ENCODE data around the gene PPP1R14C. TPM values are rescaled to one million over a fixed set of nuclear protein-coding genes. Genes with fewer than 3 reads are reported as not detected.

The PPP1R14C gene
- total and polyA plus RNA-seq, 10 of the 15 experiments (the other 5 are each of a cell fraction or from before 2014, with no cell fraction given), result 0.07 to 1.6 (median 0.13) TPM; not detected in 4

DNA sequence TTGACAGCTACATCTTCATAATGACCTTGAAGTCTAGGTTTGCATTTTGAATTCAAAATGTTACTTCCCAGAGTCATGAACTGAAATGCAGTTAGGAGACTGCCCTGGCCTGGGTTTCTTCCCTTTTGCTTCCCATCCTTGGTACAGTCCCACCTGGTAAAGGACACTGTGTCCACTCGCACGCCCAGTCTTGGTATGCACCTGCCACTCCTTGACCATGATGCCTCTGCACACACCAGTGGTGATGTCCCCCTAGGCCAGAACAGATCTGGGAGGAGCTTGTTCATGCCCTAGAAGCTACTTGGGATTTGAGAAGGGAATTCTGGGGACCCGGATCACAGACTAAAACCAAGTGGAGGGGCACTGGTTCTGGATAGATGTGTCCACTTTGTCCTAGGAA lies 3.6 kb downstream of the PPP1R14C start:
- H3K4me3 ChIP-seq, result no peak overlapping the region
- H3K9ac ChIP-seq (ENCODE audit: control insufficient read depth, insufficient read depth, low read length), result no peak overlapping the region
- intact Hi-C loops (cut with micrococcal nuclease; ENCODE audit: unreplicated experiment) (no loop called here), in situ Hi-C loops (cut with MboI) (no loop called here)
- no peaks in the 10 kb centered on the region for H3K79me2 ChIP-seq (ENCODE audit: control insufficient read depth, insufficient read depth, low read length)
- no TSS peak for BruUV-seq (replicated peaks)
- H3K36me3 ChIP-seq (ENCODE audit: control insufficient read depth in 2 of 2, insufficient read depth in 2 of 2, low read length in 1 of 2), result no peaks in the 10 kb centered on the region
- SMC1A ChIA-PET (ENCODE audit: uncharacterized antibody, unreplicated experiment), result no interaction called here
- H2AFZ ChIP-seq (ENCODE audit: control insufficient read depth, low read depth, low read length), result no peak overlapping the region
- peaks cover 3% of the 10 kb centered on the region; the same call in 1 of the 2 replicates for H3K4me1 ChIP-seq (ENCODE audit: control insufficient read depth, insufficient read depth, low read length)
- H3K9me3 ChIP-seq (replicated peaks; ENCODE audit: control insufficient read depth, insufficient read depth, low read length), result no peaks in the 10 kb centered on the region
- H4K20me1 ChIP-seq (ENCODE audit: control insufficient read depth, insufficient read depth), result no peaks in the 10 kb centered on the region
- WGBS (ENCODE audit: insufficient coverage, insufficient replicate concordance, low lambda C conversion rate, missing lambda C conversion rate), result 18% methylated on average over 3 of the region's 3 CpGs
- no peak for DNase-seq (ENCODE audit: low read depth, low spot score)
- no peak for FAIRE-seq
- POLR2A ChIA-PET, result no interaction called here
- RAD21 ChIA-PET (ENCODE audit: unreplicated experiment), result no interaction called here
- ATAC-seq, result no peak
- no peak overlapping the region for H3K27ac ChIP-seq (ENCODE audit: control insufficient read depth, insufficient read depth)
- no peak for TF ChIP-seq NR2F1 (conservative IDR thresholded peaks at IDR 0.05)
- TF ChIP-seq HDAC6 (IDR thresholded peaks at IDR 0.05; ENCODE audit: unreplicated experiment), result no peak
- no peak for TF ChIP-seq ZNF384 (IDR thresholded peaks at IDR 0.05; ENCODE audit: borderline replicate concordance, low read depth, low read length)
- no peak for TF ChIP-seq WRNIP1 (IDR thresholded peaks at IDR 0.05; ENCODE audit: borderline replicate concordance, low read depth, low read length)
- TF ChIP-seq, protein P1, sequence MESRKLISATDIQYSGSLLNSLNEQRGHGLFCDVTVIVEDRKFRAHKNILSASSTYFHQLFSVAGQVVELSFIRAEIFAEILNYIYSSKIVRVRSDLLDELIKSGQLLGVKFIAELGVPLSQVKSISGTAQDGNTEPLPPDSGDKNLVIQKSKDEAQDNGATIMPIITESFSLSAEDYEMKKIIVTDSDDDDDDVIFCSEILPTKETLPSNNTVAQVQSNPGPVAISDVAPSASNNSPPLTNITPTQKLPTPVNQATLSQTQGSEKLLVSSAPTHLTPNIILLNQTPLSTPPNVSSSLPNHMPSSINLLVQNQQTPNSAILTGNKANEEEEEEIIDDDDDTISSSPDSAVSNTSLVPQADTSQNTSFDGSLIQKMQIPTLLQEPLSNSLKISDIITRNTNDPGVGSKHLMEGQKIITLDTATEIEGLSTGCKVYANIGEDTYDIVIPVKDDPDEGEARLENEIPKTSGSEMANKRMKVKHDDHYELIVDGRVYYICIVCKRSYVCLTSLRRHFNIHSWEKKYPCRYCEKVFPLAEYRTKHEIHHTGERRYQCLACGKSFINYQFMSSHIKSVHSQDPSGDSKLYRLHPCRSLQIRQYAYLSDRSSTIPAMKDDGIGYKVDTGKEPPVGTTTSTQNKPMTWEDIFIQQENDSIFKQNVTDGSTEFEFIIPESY (IDR thresholded peaks at IDR 0.05), result no peak
- no peak for TF ChIP-seq RCOR1 (conservative IDR thresholded peaks at IDR 0.05; ENCODE audit: low read depth, low read length)
- no peak for TF ChIP-seq ZSCAN29 (IDR thresholded peaks at IDR 0.05)
- TF ChIP-seq PML (IDR thresholded peaks at IDR 0.05; ENCODE audit: low read length), result no peak
- no peak for TF ChIP-seq MEF2A (IDR thresholded peaks at IDR 0.05; ENCODE audit: insufficient read depth, low read depth, low read length)
- TF ChIP-seq, protein P2, sequence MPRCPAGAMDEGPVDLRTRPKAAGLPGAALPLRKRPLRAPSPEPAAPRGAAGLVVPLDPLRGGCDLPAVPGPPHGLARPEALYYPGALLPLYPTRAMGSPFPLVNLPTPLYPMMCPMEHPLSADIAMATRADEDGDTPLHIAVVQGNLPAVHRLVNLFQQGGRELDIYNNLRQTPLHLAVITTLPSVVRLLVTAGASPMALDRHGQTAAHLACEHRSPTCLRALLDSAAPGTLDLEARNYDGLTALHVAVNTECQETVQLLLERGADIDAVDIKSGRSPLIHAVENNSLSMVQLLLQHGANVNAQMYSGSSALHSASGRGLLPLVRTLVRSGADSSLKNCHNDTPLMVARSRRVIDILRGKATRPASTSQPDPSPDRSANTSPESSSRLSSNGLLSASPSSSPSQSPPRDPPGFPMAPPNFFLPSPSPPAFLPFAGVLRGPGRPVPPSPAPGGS (IDR thresholded peaks at IDR 0.05; ENCODE audit: borderline replicate concordance, insufficient read depth, low read depth, low read length, poor library complexity, severe bottlenecking), result no peak
- TF ChIP-seq, protein P3, sequence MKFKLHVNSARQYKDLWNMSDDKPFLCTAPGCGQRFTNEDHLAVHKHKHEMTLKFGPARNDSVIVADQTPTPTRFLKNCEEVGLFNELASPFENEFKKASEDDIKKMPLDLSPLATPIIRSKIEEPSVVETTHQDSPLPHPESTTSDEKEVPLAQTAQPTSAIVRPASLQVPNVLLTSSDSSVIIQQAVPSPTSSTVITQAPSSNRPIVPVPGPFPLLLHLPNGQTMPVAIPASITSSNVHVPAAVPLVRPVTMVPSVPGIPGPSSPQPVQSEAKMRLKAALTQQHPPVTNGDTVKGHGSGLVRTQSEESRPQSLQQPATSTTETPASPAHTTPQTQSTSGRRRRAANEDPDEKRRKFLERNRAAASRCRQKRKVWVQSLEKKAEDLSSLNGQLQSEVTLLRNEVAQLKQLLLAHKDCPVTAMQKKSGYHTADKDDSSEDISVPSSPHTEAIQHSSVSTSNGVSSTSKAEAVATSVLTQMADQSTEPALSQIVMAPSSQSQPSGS (IDR thresholded peaks at IDR 0.05; ENCODE audit: low read length), result no peak
- no peak for TF ChIP-seq POLR2AphosphoS5 (IDR thresholded peaks at IDR 0.05; ENCODE audit: low read length)
- no peak for TF ChIP-seq SUPT20H (IDR thresholded peaks at IDR 0.05; ENCODE audit: borderline replicate concordance, control insufficient read depth, low read depth, low read length)
- no peak for TF ChIP-seq NFXL1 (IDR thresholded peaks at IDR 0.05; ENCODE audit: borderline replicate concordance)
- no peak for TF ChIP-seq KDM1A (IDR thresholded peaks at IDR 0.05; ENCODE audit: borderline replicate concordance)
- no peak overlapping the region for H3K4me2 ChIP-seq (ENCODE audit: control insufficient read depth, insufficient read depth)
- H3K27me3 ChIP-seq (replicated peaks in 1 of 2; ENCODE audit: control insufficient read depth in 2 of 2, insufficient read depth in 2 of 2, low read length in 1 of 2), result peaks cover 4 to 20% of the 10 kb centered on the region in 2 experiments
- CTCF ChIA-PET, result interaction anchor here (1.6 kb wide), 1 partner anchor 66 kb away, joined by 3 read pairs; no protein-coding TSS in a partner anchor

All from GM12878 (cell line).